Astrocyte (in vitro differentiated cells and primary cell): Measurements from ENCODE around the gene PIP4K2A.

Experiments used
- CTCF ChIP-seq: IDR thresholded peaks from 2 replicates; pipeline ENCODE4 v1.5.1; 2011; ENCODE audit warnings: low read depth, mild to moderate bottlenecking, inconsistent platforms, low read length, moderate library complexity; ENCODE audit not compliant: insufficient read depth
- EZH2 ChIP-seq: IDR thresholded peaks from 2 replicates; pipeline ENCODE4 v1.6.1; 2012; ENCODE audit warnings: mild to moderate bottlenecking, low read length, inconsistent platforms; ENCODE audit not compliant: insufficient read depth

- TF ChIP-seq CTCF, result no peak
- no peak for TF ChIP-seq EZH2
These were observed 90.1 kb downstream of the PIP4K2A start for GRCh38 chr10:22624287-22624738.
